SK-N-SH treated with all-trans-retinoic acid at 6 μM for 48 hours (cell line): ENCODE results near the gene OTUD1.

Source experiments
- ATAC-seq: fragments of 200-7000 bp; cut with Tn5 transposase; 3 replicates; pipeline ENCODE4 v1.9.1; 2020; ENCODE audit warnings: mild to moderate bottlenecking, moderate library complexity
- ARNTL ChIP-seq: fragments of 450-650 bp; formaldehyde crosslinking; IDR thresholded peaks from 2 replicates; pipeline ENCODE4 v1.5.0; 2020; ENCODE audit warnings: low read depth, mild to moderate bottlenecking, moderate library complexity, borderline replicate concordance
- BACH2 ChIP-seq: fragments of 250-450 bp; sonication (Bioruptor Pico); IDR thresholded peaks from 2 replicates; pipeline ENCODE4 v1.9.0; 2021; ENCODE audit warnings: mild to moderate bottlenecking, borderline replicate concordance
- CSDC2 ChIP-seq: fragments of 250-450 bp; sonication (Bioruptor Pico); IDR thresholded peaks from 2 replicates; pipeline ENCODE4 v1.5.0; 2020; ENCODE audit warnings: mild to moderate bottlenecking, moderate library complexity
- CSRNP3 ChIP-seq: fragments of 250-450 bp; sonication (Bioruptor Pico); IDR thresholded peaks from 2 replicates; pipeline ENCODE4 v1.5.1; 2021; ENCODE audit warnings: mild to moderate bottlenecking, moderate library complexity
- ESRRG ChIP-seq: fragments of 250-450 bp; sonication (Bioruptor Pico); IDR thresholded peaks from 2 replicates; pipeline ENCODE4 v1.6.1; 2021; ENCODE audit warnings: mild to moderate bottlenecking
- GLIS3 ChIP-seq: fragments of 250-450 bp; sonication (Bioruptor Pico); IDR thresholded peaks from 2 replicates; pipeline ENCODE4 v1.5.0; 2020; ENCODE audit warnings: mild to moderate bottlenecking, moderate library complexity
- ISL1 ChIP-seq: fragments of 250-450 bp; sonication (Bioruptor Pico); IDR thresholded peaks from 2 replicates; pipeline ENCODE4 v2.1.2; 2022; ENCODE audit warnings: mild to moderate bottlenecking, moderate library complexity
- OSR1 ChIP-seq: fragments of 250-450 bp; sonication (Bioruptor Pico); IDR thresholded peaks from 2 replicates; pipeline ENCODE4 v1.8.0; 2022; ENCODE audit warnings: moderate library complexity, mild to moderate bottlenecking, inconsistent platforms
- PATZ1 ChIP-seq: fragments of 250-450 bp; sonication (Bioruptor Pico); IDR thresholded peaks from 2 replicates; pipeline ENCODE4 v1.8.0; 2020; ENCODE audit warnings: mild to moderate bottlenecking, moderate library complexity, borderline replicate concordance
- POU6F1 ChIP-seq: fragments of 250-450 bp; sonication (Bioruptor Pico); IDR thresholded peaks from 2 replicates; pipeline ENCODE4 v1.8.0; 2021; ENCODE audit warnings: low read depth, mild to moderate bottlenecking, moderate library complexity, borderline replicate concordance
- PPARA ChIP-seq: fragments of 250-450 bp; sonication (Bioruptor Pico); IDR thresholded peaks from 2 replicates; pipeline ENCODE4 v1.5.0; 2020; ENCODE audit warnings: mild to moderate bottlenecking, borderline replicate concordance
- RARB ChIP-seq: fragments of 250-450 bp; sonication (Bioruptor Pico); IDR thresholded peaks from 2 replicates; pipeline ENCODE4 v1.8.0; 2021; ENCODE audit warnings: mild to moderate bottlenecking, moderate library complexity
- SNAI2 ChIP-seq: fragments of 250-450 bp; sonication (Bioruptor Pico); IDR thresholded peaks from 2 replicates; pipeline ENCODE4 v1.5.0; 2020; ENCODE audit warnings: mild to moderate bottlenecking, moderate library complexity
- TCF4 ChIP-seq: fragments of 250-450 bp; sonication (Bioruptor Pico); IDR thresholded peaks from 2 replicates; pipeline ENCODE4 v1.8.0; 2021; ENCODE audit warnings: mild to moderate bottlenecking, moderate library complexity, borderline replicate concordance
- TOX ChIP-seq: fragments of 250-450 bp; sonication (Bioruptor Pico); IDR thresholded peaks from 2 replicates; pipeline ENCODE4 v1.8.0; 2021; ENCODE audit warnings: mild to moderate bottlenecking, moderate library complexity, borderline replicate concordance
- TSHZ2 ChIP-seq: fragments of 250-450 bp; sonication (Bioruptor Pico); IDR thresholded peaks from 2 replicates; pipeline ENCODE4 v1.5.0; 2020; ENCODE audit warnings: mild to moderate bottlenecking, moderate library complexity
- ZC3H10 ChIP-seq: fragments of 250-450 bp; sonication (Bioruptor Pico); IDR thresholded peaks from 2 replicates; pipeline ENCODE4 v1.5.1; 2021; ENCODE audit warnings: mild to moderate bottlenecking, moderate library complexity
- ZFP3 ChIP-seq: fragments of 250-450 bp; sonication (Bioruptor Pico); IDR thresholded peaks from 2 replicates; pipeline ENCODE4 v1.5.0; 2020; ENCODE audit warnings: mild to moderate bottlenecking, moderate library complexity
- ZFP30 ChIP-seq: fragments of 450-650 bp; formaldehyde crosslinking; IDR thresholded peaks from 2 replicates; pipeline ENCODE4 v1.5.0; 2022; ENCODE audit warnings: mild to moderate bottlenecking, moderate library complexity
- ZNF565 ChIP-seq: fragments of 450-650 bp; formaldehyde crosslinking; conservative IDR thresholded peaks from 2 replicates; pipeline ENCODE4 v1.5.0; 2020; ENCODE audit warnings: low read depth, mild to moderate bottlenecking, moderate library complexity
- ZNF70 ChIP-seq: fragments of 450-650 bp; formaldehyde crosslinking; IDR thresholded peaks from 2 replicates; pipeline ENCODE4 v1.5.0; 2020; ENCODE audit warnings: mild to moderate bottlenecking, moderate library complexity
- ZNF8 ChIP-seq: fragments of 450-650 bp; formaldehyde crosslinking; IDR thresholded peaks from 2 replicates; pipeline ENCODE4 v1.5.0; 2020; ENCODE audit warnings: mild to moderate bottlenecking, moderate library complexity

Gene OTUD1

GRCh38 chr10:23417254-23417653 lies 21.6 kb upstream of the OTUD1 start:
- no peak for ATAC-seq
- no peak for TF ChIP-seq RARB
- TF ChIP-seq SNAI2: no peak
- no peak for TF ChIP-seq ESRRG (CRISPR knock-in tag)

GRCh38 chr10:23418051-23418681 lies 20.7 kb upstream of the OTUD1 start:
- TF ChIP-seq PATZ1: no peak
- TF ChIP-seq POU6F1: no peak
- no peak for TF ChIP-seq ARNTL (CRISPR knock-in tag)
- TF ChIP-seq PPARA: no peak
- TF ChIP-seq ZNF565 (CRISPR knock-in tag): no peak
- TF ChIP-seq ZFP30: no peak
- no peak for TF ChIP-seq SNAI2
- no peak for TF ChIP-seq RARB
- no peak for TF ChIP-seq OSR1 (CRISPR knock-in tag)
- TF ChIP-seq ESRRG (CRISPR knock-in tag): no peak
- TF ChIP-seq CSRNP3: no peak
- no peak for TF ChIP-seq ISL1 (CRISPR knock-in tag)
- no peak for TF ChIP-seq BACH2 (CRISPR knock-in tag)
- no peak for TF ChIP-seq ZFP3
- no peak for TF ChIP-seq TSHZ2 (CRISPR knock-in tag)
- TF ChIP-seq GLIS3: no peak
- no peak for TF ChIP-seq ZNF8 (CRISPR knock-in tag)
- TF ChIP-seq ZNF70 (CRISPR knock-in tag): no peak
- no peak for TF ChIP-seq CSDC2 (CRISPR knock-in tag)
- ATAC-seq: no peak

GRCh38 chr10:23419201-23419600 lies 19.7 kb upstream of the OTUD1 start:
- no peak for ATAC-seq
- TF ChIP-seq ZNF70 (CRISPR knock-in tag) (no peak), TOX (CRISPR knock-in tag) (no peak), ZFP3 (no peak), CSRNP3 (no peak), SNAI2 (no peak), ISL1 (CRISPR knock-in tag) (no peak), ZC3H10 (CRISPR knock-in tag) (no peak), RARB (no peak), PPARA (no peak), BACH2 (CRISPR knock-in tag) (no peak), ESRRG (CRISPR knock-in tag) (no peak), ZFP30 (no peak), TCF4 (no peak), TSHZ2 (CRISPR knock-in tag) (no peak), ARNTL (CRISPR knock-in tag) (no peak), CSDC2 (CRISPR knock-in tag) (no peak), POU6F1 (no peak)
